Fibroblast of skin of right quadriceps (primary cell): Measurements from ENCODE around the gene ODF2L.

Experiments
- DNase-seq: peaks from one replicate; pipeline ENCODE4 v3.0.0-alpha.2; 2013

Gene ODF2L

GRCh38 chr1:86305731-86306130 is 90.4 kb downstream of the ODF2L start:
- DNase-seq, result no peak

DNA sequence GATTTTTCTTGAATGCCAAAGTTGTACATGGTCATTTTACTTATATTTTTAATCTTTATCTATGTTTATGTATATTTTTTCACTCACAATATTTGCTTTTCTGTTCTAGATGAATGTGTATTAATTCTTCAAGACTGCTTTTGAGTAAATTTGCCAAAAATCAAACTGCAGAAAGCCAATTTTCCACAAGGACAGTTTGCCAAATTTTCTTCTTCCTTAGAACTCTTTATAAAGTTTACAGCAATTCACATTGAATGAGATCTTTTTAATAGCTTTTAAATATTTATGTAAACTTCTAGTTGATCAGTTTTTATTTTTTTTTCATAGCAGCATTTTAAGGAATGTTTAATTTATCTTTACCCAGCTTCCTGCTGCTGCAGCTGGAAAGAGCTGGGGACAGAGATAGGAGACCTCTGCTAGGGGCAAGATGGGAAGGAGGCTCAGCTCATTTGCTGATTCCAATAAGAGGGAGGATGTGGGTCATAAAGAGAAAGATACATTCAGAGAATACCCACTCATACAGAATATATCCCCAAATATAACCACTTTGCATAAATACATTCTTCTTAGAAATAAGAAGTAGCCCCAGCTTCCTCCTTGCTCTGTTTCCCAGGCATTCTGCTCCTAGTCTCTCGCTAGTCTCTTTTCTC is 93.0 kb downstream of the ODF2L start:
- no peak for DNase-seq
